GM21737 (cell line): ENCODE measurements around the gene HELZ.

Source experiments
- ATAC-seq: cut with Tn5 transposase; IDR thresholded peaks from one replicate; pipeline ENCODE4 v1.9.1; 2021; ENCODE audit warnings: mild to moderate bottlenecking, moderate library complexity; ENCODE audit not compliant: unreplicated experiment

The HELZ gene

GRCh38 chr17:67035131-67036083, 209.6 kb downstream of the HELZ start:
- ATAC-seq, result peak; percentile 54

- no peak for ATAC-seq
Measured at GRCh38 chr17:67033613-67034012, 211.4 kb downstream of the HELZ start.

- no peak for ATAC-seq
Measured at GRCh38 chr17:67032985-67033384, 212.0 kb downstream of the HELZ start.

GRCh38 chr17:67032382-67032781, 212.6 kb downstream of the HELZ start:
- ATAC-seq, result no peak

GRCh38 chr17:67030641-67031040, 214.4 kb downstream of the HELZ start:
- ATAC-seq, result no peak

GRCh38 chr17:67027031-67027628, 217.9 kb downstream of the HELZ start:
- no peak for ATAC-seq

- no peak for ATAC-seq
Measured at GRCh38 chr17:67026341-67026740, 218.7 kb downstream of the HELZ start.

GRCh38 chr17:67025216-67025792, 219.7 kb downstream of the HELZ start:
- ATAC-seq, result no peak

- no peak for ATAC-seq
Measured at GRCh38 chr17:67024736-67025135, 220.3 kb downstream of the HELZ start.

GRCh38 chr17:67022451-67022810, 222.6 kb downstream of the HELZ start:
- no peak for ATAC-seq

GRCh38 chr17:67021743-67022450, 223.1 kb downstream of the HELZ start:
- ATAC-seq, result no peak

GRCh38 chr17:67021196-67021595, 223.8 kb downstream of the HELZ start:
- no peak for ATAC-seq
